HG02970 (cell line): ENCODE results near the gene SPDYE2B.
"Not testable (repeated sequence)": the region's sequence is repeated elsewhere in the genome, so short reads cannot be mapped to it uniquely, and the experiment has no call there.

ENCODE experiments used
- ATAC-seq: cut with Tn5 transposase; IDR thresholded peaks from one replicate; pipeline ENCODE4 v1.9.1; 2021; ENCODE audit warnings: mild to moderate bottlenecking, moderate library complexity, moderate number of reproducible peaks; ENCODE audit not compliant: unreplicated experiment, low FRiP score

The SPDYE2B gene

GRCh38 chr7:102638848-102639247, 11.3 kb upstream of the SPDYE2B start:
- not testable (repeated sequence) for ATAC-seq

DNA sequence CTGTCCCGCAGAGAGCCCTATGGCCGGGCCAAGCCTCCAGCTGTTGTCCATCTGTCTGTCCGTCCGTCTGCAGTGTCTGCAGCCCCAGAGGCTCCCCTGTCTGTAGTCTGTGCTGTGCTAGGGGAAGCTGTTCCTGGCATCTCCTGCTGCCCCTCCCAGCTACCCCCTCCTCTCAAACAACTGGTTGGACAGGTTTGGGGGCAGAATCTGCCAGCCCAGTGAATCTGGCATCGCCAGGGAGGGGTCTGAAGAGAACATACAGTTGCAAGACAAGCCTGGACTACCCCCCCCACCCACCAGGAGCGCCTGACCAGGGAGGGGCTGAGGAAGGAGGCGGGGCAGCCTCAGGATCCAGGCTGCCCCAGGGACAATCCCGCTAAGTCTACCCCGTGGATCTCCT, 7.4 kb upstream of the SPDYE2B start, which contains the start of gene UPK3BL1:
UPK3BL1 (minus strand) TSS at position 101 of the 400 bp plus-strand sequence; CDS start at position 51, 50 bp downstream.
- not testable (repeated sequence) for ATAC-seq

GRCh38 chr7:102643404-102643803, 6.7 kb upstream of the SPDYE2B start:
- not testable (repeated sequence) for ATAC-seq

DNA sequence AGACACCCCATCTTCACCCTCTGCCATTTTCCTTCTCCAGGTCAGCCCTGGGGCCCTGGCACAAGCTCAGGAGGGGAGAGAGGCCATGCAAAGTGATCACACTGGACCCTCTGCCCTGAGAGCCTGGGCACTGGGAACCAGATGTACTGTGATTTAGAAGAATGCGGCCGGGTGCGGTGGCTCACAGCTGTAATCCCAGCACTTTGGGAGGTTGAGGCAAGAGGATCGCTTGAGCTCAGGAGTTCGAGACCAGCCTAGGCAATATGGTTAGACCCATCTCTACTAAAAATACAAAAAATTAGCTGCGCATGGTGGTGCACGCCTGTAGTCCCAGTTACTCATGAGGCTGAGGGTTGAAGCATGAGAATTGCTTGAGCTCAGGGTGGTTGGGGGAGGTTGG, 2.3 kb upstream of the SPDYE2B start:
- ATAC-seq: not testable (repeated sequence)

- ATAC-seq: not testable (repeated sequence)
These were observed 14.6 kb downstream of the SPDYE2B start for GRCh38 chr7:102664765-102665164.

DNA sequence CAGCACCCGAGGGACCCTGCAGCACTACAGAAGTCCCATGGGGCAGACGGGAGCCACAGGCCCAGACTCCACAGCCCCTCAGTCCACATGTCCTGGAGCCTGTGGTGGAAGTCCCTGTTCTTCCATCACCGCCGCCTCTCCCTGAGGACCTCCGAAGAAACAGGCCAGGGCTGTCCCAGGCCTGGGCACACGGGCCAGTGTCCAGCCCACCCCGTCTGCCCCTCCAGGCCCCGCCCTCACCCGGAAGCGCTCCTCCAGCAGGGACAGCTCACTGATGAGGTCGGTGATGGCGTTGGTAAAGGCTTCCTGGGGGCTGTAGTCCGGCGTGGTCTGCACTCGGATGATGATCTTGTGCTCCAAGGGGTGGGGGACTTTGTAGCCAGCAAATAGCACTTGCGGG, 16.7 kb downstream of the SPDYE2B start:
- not testable (repeated sequence) for ATAC-seq

GRCh38 chr7:102667523-102667922, 17.4 kb downstream of the SPDYE2B start:
- not testable (repeated sequence) for ATAC-seq

- ATAC-seq: peak; percentile 56
These were observed 21.2 kb downstream of the SPDYE2B start, which contains the start of gene POLR2J2 for GRCh38 chr7:102671166-102671955. POLR2J2 (minus strand) TSS chr7:102671663; CDS start chr7:102671601, 62 bp downstream.

DNA sequence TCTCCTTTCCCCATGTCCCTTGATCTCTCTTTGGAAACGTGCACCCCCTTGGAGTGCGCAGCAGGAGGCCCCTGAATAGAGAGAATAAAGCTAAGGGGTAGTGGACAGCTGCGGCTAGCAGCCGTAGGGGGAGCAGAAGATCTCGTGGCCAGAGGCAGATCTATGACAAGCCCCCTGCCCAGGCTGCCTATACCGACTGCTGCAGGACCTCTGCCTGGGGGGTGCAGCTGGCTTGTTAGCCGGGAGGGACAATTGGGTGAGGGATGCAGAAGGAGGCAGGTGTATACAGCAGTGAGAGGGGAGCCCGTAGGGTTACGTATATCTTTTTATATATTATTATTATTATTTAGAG, 21.8 kb downstream of the SPDYE2B start:
- ATAC-seq: peak; percentile 39

DNA sequence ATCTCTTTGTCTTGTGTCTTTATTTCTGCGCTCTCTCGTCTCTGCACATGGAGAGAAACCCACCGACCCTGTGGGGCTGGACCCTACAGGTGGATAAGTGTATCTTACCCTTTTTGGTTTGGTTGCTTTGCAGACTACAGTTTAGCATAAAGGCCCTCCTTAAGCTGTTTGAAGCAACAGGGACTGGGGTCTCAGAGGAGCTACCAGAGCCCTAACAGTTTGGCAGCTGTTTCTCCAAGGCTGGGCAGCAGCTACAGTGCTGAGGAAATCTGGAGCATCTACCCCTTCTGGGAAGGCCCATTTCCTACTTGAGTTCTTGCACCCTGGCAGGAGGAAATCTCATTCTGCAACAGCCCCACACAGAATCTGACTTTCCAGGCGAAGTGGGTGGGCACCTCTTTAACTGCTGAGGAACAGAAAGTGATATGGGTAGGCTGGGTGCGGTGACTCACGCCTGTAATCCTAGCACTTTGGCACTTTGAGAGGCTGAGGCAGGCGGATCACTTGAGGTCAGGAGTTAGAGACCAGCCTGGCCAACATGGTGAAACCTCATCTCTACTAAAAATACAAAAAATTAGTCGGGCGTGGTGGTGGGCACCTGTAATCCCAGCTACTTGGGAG, 23.4 kb downstream of the SPDYE2B start:
- ATAC-seq: not testable (repeated sequence)

- ATAC-seq: not testable (repeated sequence)
These were observed 25.4 kb downstream of the SPDYE2B start for GRCh38 chr7:102675545-102675944.

DNA sequence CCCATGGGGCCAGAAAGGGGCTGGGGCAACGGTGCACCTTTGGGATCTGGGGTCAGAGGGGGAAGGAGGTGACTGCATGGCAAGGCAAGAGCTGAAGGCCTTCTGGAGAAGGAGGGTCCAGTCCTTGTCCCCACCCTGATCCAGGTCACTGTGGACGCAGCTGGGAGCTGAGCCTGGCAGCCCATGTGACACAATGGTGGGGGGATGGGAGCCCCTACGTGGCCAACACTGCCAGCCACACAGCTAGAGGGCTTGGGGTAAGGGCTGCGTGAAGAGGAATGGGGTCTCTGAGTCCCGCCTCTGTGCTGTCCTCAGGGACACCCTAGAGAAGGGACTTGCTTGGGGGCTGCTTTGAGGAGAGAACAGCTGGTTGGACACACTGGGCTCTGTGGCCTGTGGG, 30.7 kb downstream of the SPDYE2B start:
- ATAC-seq: not testable (repeated sequence)

DNA sequence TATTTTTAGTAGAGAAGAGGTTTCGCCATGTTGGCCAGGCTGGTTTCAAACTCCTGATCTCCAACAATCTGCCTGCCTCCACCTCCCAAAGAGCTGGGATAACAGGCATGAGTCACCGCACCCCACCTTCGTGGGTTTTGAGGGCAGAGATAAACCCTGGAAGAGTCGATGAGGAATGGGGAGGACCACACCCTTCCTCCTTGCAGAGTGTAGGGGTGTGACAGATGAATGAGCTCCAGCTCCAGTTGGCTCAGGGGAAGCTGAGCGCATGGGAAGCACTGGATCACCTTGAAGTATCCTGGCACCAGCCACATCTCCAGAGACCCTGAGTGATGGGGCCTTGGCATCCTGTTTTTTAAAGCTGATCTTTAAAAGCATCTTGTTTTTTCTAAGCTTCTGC, 32.4 kb downstream of the SPDYE2B start:
- ATAC-seq: not testable (repeated sequence)

DNA sequence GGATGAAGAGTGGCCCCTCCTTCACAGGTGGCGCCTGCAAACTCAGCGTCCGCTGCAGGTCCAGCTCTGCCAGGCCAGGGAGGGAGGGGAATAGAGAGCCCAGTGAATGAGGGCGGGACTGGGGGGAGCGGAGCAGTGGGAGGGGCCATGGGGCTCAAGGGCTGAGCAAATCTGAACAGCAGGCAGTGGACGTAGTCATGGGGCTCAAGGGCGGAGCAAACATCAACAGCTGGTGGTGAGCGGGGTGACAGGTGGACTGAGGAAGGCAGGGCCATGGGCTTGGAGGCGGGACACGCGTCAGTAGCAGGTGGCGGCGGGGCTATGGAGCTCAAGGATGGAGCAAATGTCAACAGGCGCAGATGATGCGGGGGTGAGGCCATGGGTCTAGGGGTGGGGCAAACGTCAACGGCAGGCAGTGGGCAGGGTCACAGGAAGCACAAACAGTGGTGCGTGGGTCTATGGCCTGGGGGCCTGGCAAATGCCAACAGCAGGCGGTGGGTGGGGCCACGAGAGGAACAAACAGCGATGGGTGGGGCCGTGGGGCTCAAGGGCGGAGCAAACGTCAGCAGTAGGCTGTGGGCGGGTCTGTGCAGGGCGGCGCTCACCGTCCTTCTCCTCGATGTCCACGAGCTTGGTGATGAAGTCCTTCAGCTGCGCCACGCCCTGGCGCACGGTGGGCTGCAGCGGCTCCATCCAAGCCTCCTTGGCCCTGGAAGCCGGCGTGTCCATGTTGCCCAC, 38.3 kb downstream of the SPDYE2B start:
- ATAC-seq: not testable (repeated sequence)

DNA sequence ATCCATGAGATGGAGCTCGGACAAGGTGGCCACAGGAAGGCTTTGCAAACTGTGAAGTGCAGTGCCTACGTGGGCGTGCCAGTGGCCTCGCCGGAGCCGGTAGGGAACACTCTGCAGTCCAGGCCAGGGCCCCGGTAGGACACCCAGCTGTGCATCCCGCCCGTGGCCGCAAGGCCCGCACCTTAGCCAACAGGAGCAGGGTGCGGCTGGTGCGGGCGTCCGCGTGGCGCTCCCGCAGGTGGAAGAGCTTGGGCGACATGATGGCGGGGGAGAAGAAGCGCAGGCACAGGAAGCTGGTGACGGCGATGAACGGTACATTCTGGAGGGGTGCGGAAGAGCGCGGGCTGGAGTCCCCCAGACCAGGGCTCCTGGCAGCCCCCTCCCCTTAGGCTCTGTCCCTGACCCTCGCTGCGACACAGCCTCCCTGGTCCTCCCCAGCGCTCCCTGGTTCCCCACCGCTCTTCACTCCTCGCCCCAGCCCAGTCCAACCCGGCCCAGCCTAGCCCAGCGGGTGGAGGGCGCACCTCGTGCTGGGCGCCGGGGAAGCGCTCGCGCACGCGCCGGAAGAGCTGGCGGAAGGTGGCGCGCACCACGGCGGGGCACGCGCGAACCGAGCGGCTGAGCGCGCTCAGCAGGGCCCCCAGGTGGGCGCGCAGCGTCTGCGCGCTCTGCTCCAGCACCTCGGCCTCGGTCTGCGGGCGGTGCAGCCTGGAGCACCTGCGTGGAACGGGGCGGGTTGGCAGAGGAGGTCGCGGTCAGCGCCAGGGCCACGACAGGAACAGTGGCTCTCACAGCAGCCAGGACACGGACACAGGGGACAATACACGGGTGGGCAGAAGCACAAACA, 39.5 kb downstream of the SPDYE2B start:
- peak; percentile 53 for ATAC-seq

DNA sequence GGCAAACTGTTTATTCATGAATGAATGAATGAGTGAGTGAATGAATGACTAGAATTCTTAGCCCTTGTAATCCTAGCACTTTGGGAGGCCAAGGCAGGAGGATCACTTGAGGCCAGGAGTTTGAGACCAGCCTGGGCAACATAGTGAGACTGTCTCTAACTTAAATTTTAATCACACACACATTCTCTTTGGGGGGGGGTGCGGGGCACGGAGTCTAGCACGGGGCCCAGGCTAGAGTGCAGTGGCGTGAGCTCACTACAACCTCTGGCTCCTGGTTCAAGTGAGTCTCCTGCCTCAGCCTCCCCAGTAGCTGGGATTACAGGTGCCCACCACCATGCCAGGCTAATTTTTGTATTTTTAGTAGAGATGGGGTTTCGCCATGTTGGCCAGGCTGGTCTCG, 40.5 kb downstream of the SPDYE2B start:
- ATAC-seq: not testable (repeated sequence)

GRCh38 chr7:102694008-102694407, 43.9 kb downstream of the SPDYE2B start:
- not testable (repeated sequence) for ATAC-seq

DNA sequence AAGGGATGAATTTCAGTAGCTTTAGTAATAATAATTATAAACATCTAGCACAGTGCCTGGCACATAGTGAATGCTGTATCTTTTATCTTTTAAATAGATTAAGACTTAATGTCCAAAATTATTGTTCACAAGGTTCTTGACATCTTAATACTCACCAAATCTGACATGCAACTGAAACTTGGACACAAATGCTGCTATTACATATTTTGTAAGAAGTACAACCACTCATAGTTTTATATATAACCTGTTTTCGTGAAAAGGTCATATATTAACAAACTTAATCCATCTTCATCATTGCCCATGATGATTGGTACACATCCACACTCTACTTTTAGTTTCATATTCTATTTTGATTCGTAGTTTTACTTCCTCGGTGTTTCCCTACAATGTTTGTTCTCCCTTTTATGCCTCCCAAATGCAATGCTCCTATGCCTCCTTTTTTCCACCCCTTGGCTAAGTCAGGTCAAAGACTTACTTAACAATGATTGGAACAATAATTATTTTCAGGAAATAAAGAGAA, 45.0 kb downstream of the SPDYE2B start:
- ATAC-seq: not testable (repeated sequence)

DNA sequence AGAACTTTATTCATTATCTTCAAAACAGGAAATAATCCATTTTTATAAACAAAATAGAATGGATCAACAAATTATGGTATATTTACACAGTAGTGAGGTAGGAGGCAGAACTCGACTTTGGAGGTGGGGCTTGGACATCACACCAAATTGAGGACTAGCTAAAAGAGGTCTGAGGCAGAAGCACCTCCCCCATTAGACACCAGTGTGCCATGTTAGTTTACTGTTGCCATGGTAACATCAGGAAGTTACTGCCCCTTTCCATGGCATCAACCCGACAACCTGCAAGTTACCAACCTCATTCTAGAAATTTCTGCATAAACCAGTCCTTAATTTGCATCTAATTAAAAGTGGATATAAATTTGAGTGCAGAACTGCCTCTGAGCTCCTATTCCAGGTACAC, 45.9 kb downstream of the SPDYE2B start:
- not testable (repeated sequence) for ATAC-seq
